Fibroblast of peridontal ligament (primary cell): ENCODE measurements around the gene CCDC18.
"Not testable (repeated sequence)": the region's sequence is repeated elsewhere in the genome, so short reads cannot be mapped to it uniquely, and the experiment has no call there.

Experiments used
- DNase-seq: peaks from one replicate; pipeline ENCODE4 v3.0.0-alpha.2; 2010; ENCODE audit errors: extremely low read depth

The CCDC18 gene

GRCh38 chr1:93180723-93181613 lies at the start of gene CCDC18:
Gene CCDC18, plus strand, starts transcription at chr1:93180724. Its CDS starts 2,638 bp downstream, at chr1:93183362.
- DNase-seq = peak; percentile 16

- DNase-seq = no peak
Measured at GRCh38 chr1:93132638-93133037, 47.9 kb upstream of the CCDC18 start.

GRCh38 chr1:93136445-93136844 lies 44.1 kb upstream of the CCDC18 start:
- no peak for DNase-seq

GRCh38 chr1:93137604-93138292 lies 42.8 kb upstream of the CCDC18 start:
- DNase-seq = no peak

- peak; percentile 13 for DNase-seq
Measured at GRCh38 chr1:93140106-93140505, 40.4 kb upstream of the CCDC18 start.

GRCh38 chr1:93142161-93142560 lies 38.4 kb upstream of the CCDC18 start:
- peak; percentile 16 for DNase-seq

- DNase-seq = peak; percentile 10
Measured at GRCh38 chr1:93143136-93143535, 37.4 kb upstream of the CCDC18 start.

GRCh38 chr1:93143769-93144168 lies 36.8 kb upstream of the CCDC18 start:
- no peak for DNase-seq

GRCh38 chr1:93148001-93148400 lies 32.5 kb upstream of the CCDC18 start:
- DNase-seq = peak; percentile 57

- DNase-seq = no peak
Measured at GRCh38 chr1:93150729-93151128, 29.8 kb upstream of the CCDC18 start.

- no peak for DNase-seq
Measured at GRCh38 chr1:93151474-93151873, 29.1 kb upstream of the CCDC18 start.

- no peak for DNase-seq
Measured at GRCh38 chr1:93152835-93153234, 27.7 kb upstream of the CCDC18 start.

GRCh38 chr1:93154898-93155297 lies 25.6 kb upstream of the CCDC18 start:
- no peak for DNase-seq

GRCh38 chr1:93155335-93155734 lies 25.2 kb upstream of the CCDC18 start:
- DNase-seq = no peak

- DNase-seq = no peak
Measured at GRCh38 chr1:93159337-93159736, 21.2 kb upstream of the CCDC18 start.

- DNase-seq = not testable (repeated sequence)
Measured at GRCh38 chr1:93163314-93163713, 17.2 kb upstream of the CCDC18 start.

GRCh38 chr1:93164816-93165215 lies 15.7 kb upstream of the CCDC18 start:
- no peak for DNase-seq

- not testable (repeated sequence) for DNase-seq
Measured at GRCh38 chr1:93165895-93166294, 14.6 kb upstream of the CCDC18 start.

GRCh38 chr1:93167006-93167405 lies 13.5 kb upstream of the CCDC18 start:
- DNase-seq = no peak

GRCh38 chr1:93170141-93170678 lies 10.3 kb upstream of the CCDC18 start:
- not testable (repeated sequence) for DNase-seq

- DNase-seq = peak; percentile 57
Measured at GRCh38 chr1:93171549-93172034, 8.9 kb upstream of the CCDC18 start.

- DNase-seq = no peak
Measured at GRCh38 chr1:93172778-93173177, 7.7 kb upstream of the CCDC18 start.
